HepG2 (cell line): ENCODE results near the gene SEPHS2. TPM values are rescaled to one million over a fixed set of nuclear protein-coding genes. Genes with fewer than 3 reads are reported as not detected.
A peak's percentile ranks its signal among the peaks of the same experiment; 100 is the strongest.

ENCODE experiments used
- CEBPZ ChIP-seq: IDR thresholded peaks from 2 replicates; pipeline ENCODE4 v1.6.1; 2012; ENCODE audit warnings: low read length, improper control_type of control experiment
- HMG20B ChIP-seq: conservative IDR thresholded peaks from 2 replicates; pipeline ENCODE4 v1.6.1; 2016; ENCODE audit warnings: missing genetic modification reagents, missing compliant biosample characterization
- MIXL1 ChIP-seq: IDR thresholded peaks from 2 replicates; pipeline ENCODE4 v1.6.1; 2016
- MTA1 ChIP-seq: sonication (generic); formaldehyde crosslinking; IDR thresholded peaks from 2 replicates; pipeline ENCODE4 v1.4.0; 2020; ENCODE audit warnings: missing genetic modification reagents, mild to moderate bottlenecking, borderline replicate concordance
- NCOR1 ChIP-seq: fragments of 200-600 bp; sonication (generic); IDR thresholded peaks from 2 replicates; pipeline ENCODE4 v1.7.0; 2017; ENCODE audit warnings: antibody characterized with exemption, low read length, borderline replicate concordance
- PITX1 ChIP-seq: sonication (generic); formaldehyde crosslinking; IDR thresholded peaks from 2 replicates; pipeline ENCODE4 v1.5.1; 2020; ENCODE audit warnings: mild to moderate bottlenecking, missing genetic modification reagents
- RXRB ChIP-seq: IDR thresholded peaks from 2 replicates; pipeline ENCODE4 v1.6.1; 2016; ENCODE audit warnings: borderline replicate concordance, missing genetic modification reagents, missing compliant biosample characterization
- SKI ChIP-seq: fragments of 450-650 bp; IDR thresholded peaks from one replicate; pipeline ENCODE4 v1.6.1; 2018; ENCODE audit warnings: mild to moderate bottlenecking; ENCODE audit not compliant: partially characterized antibody
- TBX3 ChIP-seq: fragments of 450-650 bp; IDR thresholded peaks from 2 replicates; pipeline ENCODE4 v1.6.1; 2017; ENCODE audit warnings: antibody characterized with exemption, mild to moderate bottlenecking, inconsistent platforms, borderline replicate concordance
- YY1 ChIP-seq: IDR thresholded peaks from 2 replicates; pipeline ENCODE4 v1.6.1; 2011; ENCODE audit warnings: low read length, low read depth, moderate library complexity, mild to moderate bottlenecking; ENCODE audit not compliant: insufficient read depth, insufficient replicate concordance
- ZBTB3 ChIP-seq: sonication (generic); formaldehyde crosslinking; IDR thresholded peaks from 2 replicates; pipeline ENCODE4 v1.4.0; 2020; ENCODE audit warnings: low read depth, mild to moderate bottlenecking, moderate library complexity, missing genetic modification reagents, borderline replicate concordance
- ZBTB7A ChIP-seq: sonication (generic); formaldehyde crosslinking; IDR thresholded peaks from 2 replicates; pipeline ENCODE4 v1.8.0; 2022; ENCODE audit warnings: mild to moderate bottlenecking, missing genetic modification reagents
- ZNF354B ChIP-seq: sonication (generic); formaldehyde crosslinking; IDR thresholded peaks from 2 replicates; pipeline ENCODE4 v1.8.0; 2022; ENCODE audit warnings: mild to moderate bottlenecking, missing genetic modification reagents
- ZNF607 ChIP-seq: sonication (generic); formaldehyde crosslinking; IDR thresholded peaks from 2 replicates; pipeline ENCODE4 v1.5.1; 2020; ENCODE audit warnings: missing genetic modification reagents, mild to moderate bottlenecking, borderline replicate concordance
- ZNF615 ChIP-seq: sonication (generic); formaldehyde crosslinking; IDR thresholded peaks from 2 replicates; pipeline ENCODE4 v1.5.0; 2020; ENCODE audit warnings: mild to moderate bottlenecking, missing genetic modification reagents, borderline replicate concordance
- polyA plus RNA-seq, 8 experiments: library from polyadenylated mRNA; depleted of rRNA in 3 of 8; stranded (reverse) in 7 of 8; unstranded in 1 of 8; fragments of >200 nt; fragmentation: Illumina TruSeq in 4 of 8; extraction: Trizol in 4 of 8; gene quantifications; 2 replicates each; pipeline versions ENCODE4 v1.2.1 to v1.2.3, GENCODE V29; 2011 to 2016; ENCODE audit warnings: low read depth in 4 of 8, missing spikeins in 1 of 8, mixed read lengths in 1 of 8; ENCODE audit not compliant: insufficient read depth in 1 of 8
- total RNA-seq, 5 experiments: library from RNA; depleted of rRNA; stranded (reverse); fragments of >200 nt; fragmentation: Illumina TruSeq; extraction: Trizol; gene quantifications; 2 replicates each; pipeline ENCODE4 v1.2.3, GENCODE V29; 2016; ENCODE audit warnings: low read depth in 1 of 5
- TF ChIP-seq, protein P1 (sequence below): sonication (generic); formaldehyde crosslinking; IDR thresholded peaks from 2 replicates; pipeline ENCODE4 v1.4.0; 2020; ENCODE audit warnings: mild to moderate bottlenecking, low read depth, missing genetic modification reagents
- TF ChIP-seq, protein P2 (sequence below): sonication (generic); formaldehyde crosslinking; IDR thresholded peaks from 2 replicates; pipeline ENCODE4; 2020; ENCODE audit warnings: missing genetic modification reagents, mild to moderate bottlenecking, borderline replicate concordance
- TF ChIP-seq, protein P3 (sequence below): sonication (generic); formaldehyde crosslinking; IDR thresholded peaks from 2 replicates; pipeline ENCODE4 v1.4.0; 2020; ENCODE audit warnings: mild to moderate bottlenecking, missing genetic modification reagents

Gene SEPHS2
- total and polyA plus RNA-seq, 2 of the 13 experiments (the other 11 are each of a cell fraction or from before 2014, with no cell fraction given) = 20.7 to 127 TPM

- TF ChIP-seq NCOR1 = peak; percentile 66; the same call in 1 of the 2 replicates
- peak; percentile 82; the same call in 1 of the 2 replicates for TF ChIP-seq ZBTB3 (CRISPR knock-in tag)
- TF ChIP-seq, protein P1, sequence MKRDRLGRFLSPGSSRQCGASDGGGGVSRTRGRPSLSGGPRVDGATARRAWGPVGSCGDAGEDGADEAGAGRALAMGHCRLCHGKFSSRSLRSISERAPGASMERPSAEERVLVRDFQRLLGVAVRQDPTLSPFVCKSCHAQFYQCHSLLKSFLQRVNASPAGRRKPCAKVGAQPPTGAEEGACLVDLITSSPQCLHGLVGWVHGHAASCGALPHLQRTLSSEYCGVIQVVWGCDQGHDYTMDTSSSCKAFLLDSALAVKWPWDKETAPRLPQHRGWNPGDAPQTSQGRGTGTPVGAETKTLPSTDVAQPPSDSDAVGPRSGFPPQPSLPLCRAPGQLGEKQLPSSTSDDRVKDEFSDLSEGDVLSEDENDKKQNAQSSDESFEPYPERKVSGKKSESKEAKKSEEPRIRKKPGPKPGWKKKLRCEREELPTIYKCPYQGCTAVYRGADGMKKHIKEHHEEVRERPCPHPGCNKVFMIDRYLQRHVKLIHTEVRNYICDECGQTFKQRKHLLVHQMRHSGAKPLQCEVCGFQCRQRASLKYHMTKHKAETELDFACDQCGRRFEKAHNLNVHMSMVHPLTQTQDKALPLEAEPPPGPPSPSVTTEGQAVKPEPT (CRISPR knock-in tag) = 0 out of 2 replicates have a peak, but pooled peaks have one; percentile 18
- peak; percentile 12 for TF ChIP-seq SKI
- peak; percentile 53 for TF ChIP-seq YY1
- peak; percentile 60; the same call in 1 of the 2 replicates for TF ChIP-seq RXRB (CRISPR knock-in tag)
- no peak for TF ChIP-seq MTA1 (CRISPR knock-in tag)
- TF ChIP-seq CEBPZ = no peak
- peak; percentile 60 for TF ChIP-seq PITX1
- TF ChIP-seq ZNF615 = 0 out of 2 replicates have a peak, but pooled peaks have one; percentile 41
- peak; percentile 38; the same call in 1 of the 2 replicates for TF ChIP-seq ZBTB7A
- TF ChIP-seq MIXL1 = no peak; the same call in none of the 2 replicates
- TF ChIP-seq ZNF607 (CRISPR knock-in tag) = peak; percentile 74; the same call in 1 of the 2 replicates
- peak; percentile 48; the same call in 1 of the 2 replicates for TF ChIP-seq TBX3
- TF ChIP-seq HMG20B (CRISPR knock-in tag) = peak; percentile 48
- TF ChIP-seq, protein P2, sequence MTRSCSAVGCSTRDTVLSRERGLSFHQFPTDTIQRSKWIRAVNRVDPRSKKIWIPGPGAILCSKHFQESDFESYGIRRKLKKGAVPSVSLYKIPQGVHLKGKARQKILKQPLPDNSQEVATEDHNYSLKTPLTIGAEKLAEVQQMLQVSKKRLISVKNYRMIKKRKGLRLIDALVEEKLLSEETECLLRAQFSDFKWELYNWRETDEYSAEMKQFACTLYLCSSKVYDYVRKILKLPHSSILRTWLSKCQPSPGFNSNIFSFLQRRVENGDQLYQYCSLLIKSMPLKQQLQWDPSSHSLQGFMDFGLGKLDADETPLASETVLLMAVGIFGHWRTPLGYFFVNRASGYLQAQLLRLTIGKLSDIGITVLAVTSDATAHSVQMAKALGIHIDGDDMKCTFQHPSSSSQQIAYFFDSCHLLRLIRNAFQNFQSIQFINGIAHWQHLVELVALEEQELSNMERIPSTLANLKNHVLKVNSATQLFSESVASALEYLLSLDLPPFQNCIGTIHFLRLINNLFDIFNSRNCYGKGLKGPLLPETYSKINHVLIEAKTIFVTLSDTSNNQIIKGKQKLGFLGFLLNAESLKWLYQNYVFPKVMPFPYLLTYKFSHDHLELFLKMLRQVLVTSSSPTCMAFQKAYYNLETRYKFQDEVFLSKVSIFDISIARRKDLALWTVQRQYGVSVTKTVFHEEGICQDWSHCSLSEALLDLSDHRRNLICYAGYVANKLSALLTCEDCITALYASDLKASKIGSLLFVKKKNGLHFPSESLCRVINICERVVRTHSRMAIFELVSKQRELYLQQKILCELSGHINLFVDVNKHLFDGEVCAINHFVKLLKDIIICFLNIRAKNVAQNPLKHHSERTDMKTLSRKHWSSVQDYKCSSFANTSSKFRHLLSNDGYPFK (CRISPR knock-in tag) = peak; percentile 44; the same call in 1 of the 2 replicates
- 0 out of 2 replicates have a peak, but pooled peaks have one; percentile 65 for TF ChIP-seq ZNF354B (CRISPR knock-in tag)
- TF ChIP-seq, protein P3, sequence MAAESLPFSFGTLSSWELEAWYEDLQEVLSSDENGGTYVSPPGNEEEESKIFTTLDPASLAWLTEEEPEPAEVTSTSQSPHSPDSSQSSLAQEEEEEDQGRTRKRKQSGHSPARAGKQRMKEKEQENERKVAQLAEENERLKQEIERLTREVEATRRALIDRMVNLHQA = peak; percentile 93; the same call in 1 of the 2 replicates
Observed at GRCh38 chr16:30445408-30446202, at the start of gene SEPHS2 (continued).
